RWPE2 (cell line): Measurements from ENCODE around the gene FOCAD.

Source experiments
- ATAC-seq: fragments of 200-7000 bp; cut with Tn5 transposase; 3 replicates; pipeline ENCODE4 v1.9.1; 2021; ENCODE audit warnings: low read depth
- DNase-seq: peaks from one replicate; pipeline ENCODE4 v3.0.0-alpha.2; 2020; ENCODE audit warnings: low spot score
- H3K27ac ChIP-seq: fragments of 450-650 bp; 2 replicates; pipeline ENCODE4 v1.5.1; 2017; ENCODE audit warnings: mild to moderate bottlenecking; ENCODE audit not compliant: poor library complexity, severe bottlenecking
- H3K27me3 ChIP-seq: fragments of 250-450 bp; sonication (Bioruptor Pico); 2 replicates; pipeline ENCODE4 v1.5.1; 2021; ENCODE audit warnings: mild to moderate bottlenecking, moderate library complexity; ENCODE audit not compliant: insufficient read depth, poor library complexity, severe bottlenecking
- H3K36me3 ChIP-seq: fragments of 250-450 bp; sonication (Bioruptor Pico); 2 replicates; pipeline ENCODE4 v1.5.1; 2020; ENCODE audit warnings: low read depth, mild to moderate bottlenecking, moderate library complexity
- H3K4me1 ChIP-seq: fragments of 250-450 bp; sonication (Bioruptor Pico); 2 replicates; pipeline ENCODE4 v1.5.1; 2021; ENCODE audit warnings: mild to moderate bottlenecking, moderate library complexity; ENCODE audit not compliant: insufficient read depth, poor library complexity, severe bottlenecking
- H3K4me3 ChIP-seq: fragments of 250-450 bp; sonication (Bioruptor Pico); 2 replicates; pipeline ENCODE4 v1.5.1; 2021; ENCODE audit warnings: mild to moderate bottlenecking, moderate library complexity; ENCODE audit not compliant: severe bottlenecking
- H3K9me3 ChIP-seq: fragments of 250-450 bp; sonication (Bioruptor Pico); 2 replicates; pipeline ENCODE4 v1.5.1; 2021; ENCODE audit warnings: mild to moderate bottlenecking, moderate library complexity; ENCODE audit not compliant: severe bottlenecking
- TF ChIP-seq, protein P1 (sequence below): fragments of 450-650 bp; IDR thresholded peaks from one replicate; pipeline ENCODE4 v1.5.1; 2017; ENCODE audit warnings: mild to moderate bottlenecking, moderate library complexity; ENCODE audit not compliant: poor library complexity, severe bottlenecking

FOCAD gene

DNA sequence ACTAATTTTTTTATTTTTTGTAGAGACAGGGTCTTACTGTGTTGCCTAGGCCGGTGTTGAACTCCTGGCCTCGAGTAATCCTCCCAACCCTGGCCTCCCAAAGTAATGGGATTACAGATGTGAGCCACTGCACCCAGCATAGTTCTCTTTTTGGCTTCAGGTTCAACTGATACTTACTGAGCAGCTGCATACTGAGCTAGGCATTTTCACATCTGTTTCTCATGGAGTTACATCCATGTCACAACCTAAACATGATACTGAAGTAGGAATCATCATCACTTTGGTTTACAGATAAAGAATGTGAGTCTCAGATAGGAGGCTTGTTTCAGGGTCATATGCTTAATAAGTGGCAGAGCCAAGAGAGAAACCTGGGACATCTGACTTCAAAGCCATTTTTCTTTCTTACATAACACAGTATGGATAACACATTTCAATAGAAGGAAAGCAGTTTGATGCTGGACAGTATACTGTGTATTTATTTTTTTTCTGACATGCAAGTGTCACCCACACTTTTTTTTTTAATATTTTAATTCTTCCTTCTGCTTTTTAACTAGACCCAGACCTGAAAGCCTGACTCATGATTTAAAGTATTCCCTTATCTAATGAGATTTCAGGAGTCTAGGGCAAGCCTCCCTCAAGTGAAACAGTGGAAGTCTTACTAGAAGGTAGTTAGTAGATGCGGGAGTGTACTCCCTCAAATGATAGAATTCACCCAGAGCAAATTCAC, 256.6 kb downstream of the FOCAD start:
- no peak overlapping the region for H3K27ac ChIP-seq
- H3K27me3 ChIP-seq = no peaks in the 10 kb centered on the region

DNA sequence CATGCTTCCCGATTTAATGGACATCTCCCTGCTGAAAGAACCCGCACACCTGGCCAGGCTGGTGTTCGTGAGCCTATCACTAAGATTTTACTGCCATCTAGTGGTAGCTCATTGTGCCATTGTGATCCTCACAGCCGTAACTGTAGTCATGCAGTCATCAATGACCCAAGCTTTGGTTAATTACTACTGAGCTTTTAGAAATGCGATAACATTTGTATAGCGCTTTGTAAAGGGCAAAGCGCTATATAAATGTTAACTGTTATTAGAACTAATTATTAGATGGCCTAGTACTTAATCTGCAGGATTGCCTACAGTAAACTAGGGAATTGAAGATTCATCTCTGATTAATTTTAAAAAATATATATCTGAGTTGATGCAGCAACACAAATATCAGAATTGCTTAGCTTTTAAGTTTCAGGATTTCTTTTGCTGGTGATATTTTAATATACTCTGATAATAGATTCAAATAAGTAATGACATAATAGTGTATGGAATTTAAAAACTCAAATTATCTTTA, 257.2 kb downstream of the FOCAD start:
- no peaks in the 10 kb centered on the region for H3K27me3 ChIP-seq
- peak; percentile 99 for ATAC-seq
- TF ChIP-seq, protein P1, sequence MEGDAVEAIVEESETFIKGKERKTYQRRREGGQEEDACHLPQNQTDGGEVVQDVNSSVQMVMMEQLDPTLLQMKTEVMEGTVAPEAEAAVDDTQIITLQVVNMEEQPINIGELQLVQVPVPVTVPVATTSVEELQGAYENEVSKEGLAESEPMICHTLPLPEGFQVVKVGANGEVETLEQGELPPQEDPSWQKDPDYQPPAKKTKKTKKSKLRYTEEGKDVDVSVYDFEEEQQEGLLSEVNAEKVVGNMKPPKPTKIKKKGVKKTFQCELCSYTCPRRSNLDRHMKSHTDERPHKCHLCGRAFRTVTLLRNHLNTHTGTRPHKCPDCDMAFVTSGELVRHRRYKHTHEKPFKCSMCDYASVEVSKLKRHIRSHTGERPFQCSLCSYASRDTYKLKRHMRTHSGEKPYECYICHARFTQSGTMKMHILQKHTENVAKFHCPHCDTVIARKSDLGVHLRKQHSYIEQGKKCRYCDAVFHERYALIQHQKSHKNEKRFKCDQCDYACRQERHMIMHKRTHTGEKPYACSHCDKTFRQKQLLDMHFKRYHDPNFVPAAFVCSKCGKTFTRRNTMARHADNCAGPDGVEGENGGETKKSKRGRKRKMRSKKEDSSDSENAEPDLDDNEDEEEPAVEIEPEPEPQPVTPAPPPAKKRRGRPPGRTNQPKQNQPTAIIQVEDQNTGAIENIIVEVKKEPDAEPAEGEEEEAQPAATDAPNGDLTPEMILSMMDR = peak; percentile 90
- no peaks in the 10 kb centered on the region for H3K4me1 ChIP-seq
- H3K36me3 ChIP-seq = peaks cover 9% of the 10 kb centered on the region
- no peaks in the 10 kb centered on the region for H3K9me3 ChIP-seq
- no peak for DNase-seq
- no peak overlapping the region for H3K27ac ChIP-seq
- no peak overlapping the region for H3K4me3 ChIP-seq

More for the DNA sequence above, 256.6 kb downstream of the FOCAD start:
- TF ChIP-seq, protein P1 = no peak
- H3K9me3 ChIP-seq = no peaks in the 10 kb centered on the region
- DNase-seq (no peak), ATAC-seq (peak; percentile 58)
- no peaks in the 10 kb centered on the region for H3K4me1 ChIP-seq
- peaks cover 5% of the 10 kb centered on the region; the same call in 1 of the 2 replicates for H3K36me3 ChIP-seq
- H3K4me3 ChIP-seq = no peak overlapping the region

DNA sequence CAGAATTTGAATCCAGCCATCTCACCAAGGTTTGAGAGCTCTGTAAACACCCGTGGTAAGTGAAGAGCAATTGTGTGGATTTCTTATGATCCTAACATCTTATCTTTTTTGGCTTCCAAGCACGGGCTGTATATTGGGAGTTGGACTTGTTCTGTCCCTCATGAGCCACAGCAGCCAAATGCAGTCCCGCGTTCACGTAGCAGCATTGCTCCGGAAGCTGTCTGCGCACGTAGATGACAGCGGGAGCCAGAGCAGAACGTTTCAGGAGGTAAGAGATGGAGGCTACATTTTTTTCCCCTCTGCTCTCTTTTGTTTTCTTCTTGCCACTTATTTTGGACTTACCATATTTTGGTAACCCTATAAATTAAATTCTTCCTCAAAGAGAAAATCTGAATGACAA, 260.4 kb downstream of the FOCAD start:
- H3K27me3 ChIP-seq = no peaks in the 10 kb centered on the region
- no peak for ATAC-seq
- H3K27ac ChIP-seq = no peak overlapping the region
- H3K36me3 ChIP-seq = peaks cover 10% of the 10 kb centered on the region
- TF ChIP-seq, protein P1 = no peak
- no peaks in the 10 kb centered on the region for H3K4me1 ChIP-seq
- no peak overlapping the region for H3K4me3 ChIP-seq
- no peak for DNase-seq
- H3K9me3 ChIP-seq = no peaks in the 10 kb centered on the region

DNA sequence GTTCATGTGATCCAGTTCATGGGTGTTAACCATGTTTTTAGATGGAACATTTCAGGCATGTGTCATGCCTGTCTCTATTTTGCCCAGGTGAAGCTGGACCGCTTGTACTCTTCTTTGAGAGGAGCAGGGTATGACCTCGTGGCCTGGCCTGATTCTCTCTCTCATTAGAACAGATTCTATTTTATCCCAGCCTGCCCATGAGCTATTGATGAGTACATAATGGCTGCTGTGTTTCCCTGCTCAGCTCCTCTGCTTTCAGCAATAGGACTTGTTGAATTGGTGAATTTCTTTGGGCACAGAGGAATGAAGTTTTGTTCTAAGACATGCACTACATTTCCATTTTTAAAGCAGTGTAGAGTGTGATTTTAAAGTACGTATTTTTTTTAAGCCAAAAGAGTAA, 261.2 kb downstream of the FOCAD start:
- H3K27ac ChIP-seq = no peak overlapping the region
- H3K4me3 ChIP-seq = no peak overlapping the region
- TF ChIP-seq, protein P1 = no peak
- no peaks in the 10 kb centered on the region for H3K9me3 ChIP-seq
- no peaks in the 10 kb centered on the region for H3K27me3 ChIP-seq
- ATAC-seq = no peak
- peaks cover 13% of the 10 kb centered on the region for H3K36me3 ChIP-seq
- H3K4me1 ChIP-seq = no peaks in the 10 kb centered on the region
- DNase-seq = no peak

DNA sequence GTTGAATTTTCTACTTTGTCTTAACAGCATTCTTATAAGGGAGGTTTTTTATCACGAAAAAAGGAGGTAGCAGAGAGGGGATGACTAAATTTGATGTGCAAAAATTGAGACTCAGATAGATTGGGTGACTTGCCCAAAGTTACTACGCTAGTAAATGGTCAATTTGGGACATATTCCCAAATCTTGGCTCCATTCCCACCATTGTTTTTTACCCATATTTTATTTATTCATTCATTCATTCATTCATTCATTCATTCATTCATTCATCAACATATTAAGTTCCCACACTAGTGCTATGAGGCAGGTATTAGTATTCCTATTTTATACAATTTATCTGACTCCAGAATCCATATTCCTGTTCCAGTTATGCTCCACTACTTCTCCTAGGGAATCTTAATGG, 261.8 kb downstream of the FOCAD start:
- no peak for ATAC-seq
- Histone ChIP-seq H3K4me3 (no peak overlapping the region), H3K4me1 (no peaks in the 10 kb centered on the region), H3K27ac (no peak overlapping the region), H3K27me3 (no peaks in the 10 kb centered on the region), H3K9me3 (no peaks in the 10 kb centered on the region), H3K36me3 (peaks cover 15% of the 10 kb centered on the region)
- no peak for DNase-seq
- TF ChIP-seq, protein P1 = no peak
